ENCODE results near the gene MTHFD1. TPM values are rescaled to one million over a fixed set of nuclear protein-coding genes. Genes with fewer than 3 reads are reported as not detected.
A peak's percentile ranks its signal among the peaks of the same experiment; 100 is the strongest.

Gene MTHFD1
- total RNA-seq, 1 donor from 2014 or later = 47.1 TPM

DNA sequence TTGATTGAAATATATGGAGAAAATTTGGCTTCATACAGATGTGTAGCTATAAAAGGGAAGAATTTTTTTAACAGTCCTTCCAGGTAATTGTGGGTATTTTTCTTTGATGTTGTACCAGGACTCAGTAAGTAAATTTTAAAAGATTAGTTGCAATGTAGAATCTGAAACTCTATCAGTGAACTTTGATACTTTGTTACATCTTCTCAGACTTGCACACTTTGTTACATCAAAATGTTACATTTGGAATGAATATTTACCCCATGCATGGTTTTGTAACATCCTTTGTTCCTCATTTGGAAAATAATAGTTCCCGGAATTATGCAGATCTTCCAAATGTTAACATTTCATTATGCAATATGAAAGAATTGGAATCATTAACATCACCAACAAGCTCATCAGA, 13.8 kb downstream of the MTHFD1 start:
- Histone ChIP-seq H3K4me3 (no peak overlapping the region), H3K27ac (peak overlapping the region; percentile 27), H3K4me1 (no peaks in the 10 kb centered on the region), H3K9me3 (no peaks in the 10 kb centered on the region), H3K27me3 (no peaks in the 10 kb centered on the region), H3K36me3 (peaks cover 5% of the 10 kb centered on the region)
- ATAC-seq (no peak), DNase-seq (no peak)
- intact Hi-C loops (cut with DNase I) = no loop called here
- TF ChIP-seq, protein P1, sequence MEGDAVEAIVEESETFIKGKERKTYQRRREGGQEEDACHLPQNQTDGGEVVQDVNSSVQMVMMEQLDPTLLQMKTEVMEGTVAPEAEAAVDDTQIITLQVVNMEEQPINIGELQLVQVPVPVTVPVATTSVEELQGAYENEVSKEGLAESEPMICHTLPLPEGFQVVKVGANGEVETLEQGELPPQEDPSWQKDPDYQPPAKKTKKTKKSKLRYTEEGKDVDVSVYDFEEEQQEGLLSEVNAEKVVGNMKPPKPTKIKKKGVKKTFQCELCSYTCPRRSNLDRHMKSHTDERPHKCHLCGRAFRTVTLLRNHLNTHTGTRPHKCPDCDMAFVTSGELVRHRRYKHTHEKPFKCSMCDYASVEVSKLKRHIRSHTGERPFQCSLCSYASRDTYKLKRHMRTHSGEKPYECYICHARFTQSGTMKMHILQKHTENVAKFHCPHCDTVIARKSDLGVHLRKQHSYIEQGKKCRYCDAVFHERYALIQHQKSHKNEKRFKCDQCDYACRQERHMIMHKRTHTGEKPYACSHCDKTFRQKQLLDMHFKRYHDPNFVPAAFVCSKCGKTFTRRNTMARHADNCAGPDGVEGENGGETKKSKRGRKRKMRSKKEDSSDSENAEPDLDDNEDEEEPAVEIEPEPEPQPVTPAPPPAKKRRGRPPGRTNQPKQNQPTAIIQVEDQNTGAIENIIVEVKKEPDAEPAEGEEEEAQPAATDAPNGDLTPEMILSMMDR (IDR thresholded peaks at IDR 0.05) = no peak

DNA sequence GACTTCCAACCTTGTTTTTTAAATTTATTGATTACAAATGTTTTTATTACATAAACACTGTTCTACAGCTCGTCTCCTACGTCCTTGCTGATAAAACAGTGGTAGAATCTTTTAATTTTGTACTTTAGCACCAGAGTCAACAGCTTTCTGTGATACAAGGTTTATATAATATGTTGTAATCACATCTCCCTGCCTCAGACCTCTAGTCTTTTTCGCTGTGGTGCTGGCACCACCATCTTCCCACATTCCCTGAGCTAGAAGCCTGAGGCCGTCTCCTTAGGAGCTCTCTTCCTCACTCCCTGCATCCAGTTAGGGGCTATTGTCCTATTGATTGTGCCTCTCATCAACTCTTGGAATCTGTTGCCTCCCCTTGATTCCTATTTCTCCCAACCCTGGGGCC, 17.1 kb downstream of the MTHFD1 start:
- TF ChIP-seq, protein P1 (IDR thresholded peaks at IDR 0.05) = no peak
- Histone ChIP-seq H3K36me3 (peaks cover 5% of the 10 kb centered on the region), H3K9me3 (no peaks in the 10 kb centered on the region), H3K4me3 (no peak overlapping the region), H3K27me3 (no peaks in the 10 kb centered on the region), H3K27ac (no peak overlapping the region), H3K4me1 (no peaks in the 10 kb centered on the region)
- intact Hi-C loops (cut with DNase I) = no loop called here
- ATAC-seq (no peak), DNase-seq (no peak)

DNA sequence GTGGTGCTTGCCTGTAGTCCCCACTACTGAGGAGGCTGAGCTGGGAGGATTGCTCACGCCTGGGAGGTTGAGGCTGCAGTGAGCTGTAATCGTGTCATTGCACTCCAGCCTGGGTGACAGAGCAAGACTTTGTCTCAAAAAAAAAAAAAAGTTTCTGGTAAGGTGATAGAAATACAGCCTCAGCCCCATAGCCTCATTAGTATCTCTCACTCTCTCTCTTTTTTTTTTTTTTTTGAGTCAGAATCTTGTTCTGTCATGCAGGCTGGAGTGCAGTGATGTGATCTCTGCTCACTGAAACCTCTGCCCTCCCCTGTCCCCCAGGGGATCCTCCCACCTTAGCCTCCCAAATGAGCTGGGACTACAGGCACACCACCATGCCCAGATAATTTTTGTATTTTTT, 19.2 kb downstream of the MTHFD1 start:
- no peak for ATAC-seq

DNA sequence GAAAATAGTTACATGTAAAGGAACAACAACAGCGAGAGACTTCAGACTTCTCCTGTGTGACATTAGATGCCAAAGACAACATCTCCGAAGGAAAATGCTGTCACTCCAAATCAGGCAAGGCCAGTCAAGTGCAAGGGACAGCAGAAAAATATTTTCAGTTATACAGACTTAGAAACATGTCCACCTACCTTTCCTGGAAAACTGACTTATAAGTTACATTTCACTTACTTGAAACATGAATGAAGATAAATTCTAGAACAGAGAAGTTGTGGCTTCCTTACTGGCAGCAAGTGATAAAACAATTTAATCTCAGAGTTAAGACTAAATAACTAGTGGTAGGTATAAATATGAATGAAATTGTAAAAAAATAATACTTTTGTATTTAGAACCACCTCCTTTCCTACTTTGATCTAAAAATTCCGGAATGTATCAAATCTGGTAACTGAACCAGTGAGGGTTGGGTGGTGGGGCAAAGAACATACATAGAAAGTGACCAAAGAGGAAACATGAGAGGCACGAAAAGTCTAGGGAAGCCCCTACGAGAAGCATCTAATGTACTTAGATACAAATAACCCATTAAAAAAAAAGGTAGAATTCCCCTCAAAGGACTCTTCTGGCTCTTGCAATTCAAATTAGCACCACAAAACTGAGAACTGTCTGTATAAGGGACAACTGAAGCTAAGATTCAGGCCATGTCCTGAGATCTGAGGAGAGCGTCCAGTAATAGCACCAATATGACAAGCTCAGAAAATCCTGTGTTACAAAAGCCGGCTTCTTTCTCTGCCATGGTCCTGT, 21.2 kb downstream of the MTHFD1 start:
- intact Hi-C loops (cut with DNase I) = no loop called here
- Histone ChIP-seq H3K4me3 (no peak overlapping the region), H3K9me3 (no peaks in the 10 kb centered on the region), H3K36me3 (peaks cover 13% of the 10 kb centered on the region), H3K27ac (no peak overlapping the region), H3K4me1 (no peaks in the 10 kb centered on the region), H3K27me3 (no peaks in the 10 kb centered on the region)
- TF ChIP-seq, protein P1 (IDR thresholded peaks at IDR 0.05) = no peak
- DNase-seq (no peak), ATAC-seq (no peak)

More for the DNA sequence above, 19.2 kb downstream of the MTHFD1 start:
- intact Hi-C loops (cut with DNase I) = no loop called here
- H3K27ac ChIP-seq = no peak overlapping the region
- TF ChIP-seq, protein P1 (IDR thresholded peaks at IDR 0.05) = no peak
- no peaks in the 10 kb centered on the region for H3K4me1 ChIP-seq
- no peak for DNase-seq
- H3K36me3 ChIP-seq = no peaks in the 10 kb centered on the region
- no peaks in the 10 kb centered on the region for H3K9me3 ChIP-seq
- no peak overlapping the region for H3K4me3 ChIP-seq
- no peaks in the 10 kb centered on the region for H3K27me3 ChIP-seq

DNA sequence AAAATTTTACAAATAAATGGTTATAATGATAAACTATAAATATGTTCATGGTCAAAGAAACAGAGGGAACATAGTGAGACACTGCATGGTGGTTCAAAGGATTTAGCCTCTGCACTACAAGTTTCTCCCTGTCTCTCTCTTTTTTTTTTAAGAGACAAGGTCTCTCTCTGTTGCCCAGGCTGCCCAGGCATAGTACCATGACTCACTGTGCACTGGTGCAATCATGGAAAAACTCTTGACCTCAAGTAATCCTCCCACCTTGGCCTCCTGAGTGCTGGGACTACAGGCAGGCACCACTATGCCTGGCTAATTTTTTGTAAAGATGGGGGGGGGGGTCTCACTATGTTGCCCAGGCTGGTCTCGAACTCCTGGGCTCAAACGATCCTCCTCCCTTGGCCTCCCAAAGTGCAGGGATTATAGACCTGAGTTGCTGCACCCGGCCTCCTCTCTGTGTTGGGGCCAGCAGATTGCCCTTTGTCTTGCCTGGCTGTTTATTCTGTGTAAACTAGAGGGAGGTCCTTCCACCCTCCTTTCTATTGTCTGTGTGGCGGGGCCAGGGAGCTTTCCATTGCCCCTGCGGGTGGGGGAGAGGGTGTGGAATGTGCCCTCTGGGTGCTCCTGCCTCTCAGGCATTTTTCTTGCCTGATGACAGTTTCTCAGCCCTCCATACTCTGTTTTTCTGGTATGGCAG, 22.1 kb downstream of the MTHFD1 start:
- Histone ChIP-seq H3K36me3 (peaks cover 17% of the 10 kb centered on the region), H3K9me3 (no peaks in the 10 kb centered on the region), H3K27ac (no peak overlapping the region), H3K4me1 (no peaks in the 10 kb centered on the region), H3K4me3 (no peak overlapping the region), H3K27me3 (no peaks in the 10 kb centered on the region)
- peak; percentile 55 for ATAC-seq
- TF ChIP-seq, protein P1 (IDR thresholded peaks at IDR 0.05) = no peak
- DNase-seq = no peak
- intact Hi-C loops (cut with DNase I) = no loop called here
